Hepatic stellate cell (primary cell): ENCODE data around the gene PBX1.
"Not testable (repeated sequence)": the region's sequence is repeated elsewhere in the genome, so short reads cannot be mapped to it uniquely, and the experiment has no call there.

Source experiments
- DNase-seq: peaks from one replicate; pipeline ENCODE4 v3.0.0; 2011; ENCODE audit warnings: low spot score

PBX1 gene

DNA sequence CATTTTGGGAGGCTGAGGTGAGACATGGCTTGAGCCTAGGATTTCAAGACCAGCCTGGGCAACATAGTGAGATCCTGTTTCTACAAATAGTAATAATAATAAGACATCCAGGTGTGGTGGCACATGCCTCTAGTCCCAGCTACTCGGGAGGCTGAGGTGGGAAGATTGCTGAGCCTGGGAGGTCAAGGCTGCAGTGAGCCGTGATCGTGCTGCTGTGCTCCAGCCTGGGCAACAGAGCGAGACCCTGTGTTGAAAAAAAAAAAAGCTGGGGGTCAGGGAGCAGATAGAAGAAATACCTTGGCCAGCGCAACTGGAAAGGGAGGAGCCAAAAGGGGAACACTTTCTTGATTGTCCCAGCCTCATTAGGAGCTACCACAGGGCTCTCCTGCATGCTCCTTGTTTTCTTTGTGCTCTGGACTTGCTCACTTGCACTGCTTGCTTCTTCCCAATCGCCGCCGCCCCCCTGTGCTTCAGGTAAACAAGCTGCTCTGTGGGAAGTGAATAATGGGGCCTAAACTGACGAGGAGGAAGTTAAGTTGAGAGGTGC, 31.1 kb downstream of the PBX1 start:
- DNase-seq, result no peak

DNA sequence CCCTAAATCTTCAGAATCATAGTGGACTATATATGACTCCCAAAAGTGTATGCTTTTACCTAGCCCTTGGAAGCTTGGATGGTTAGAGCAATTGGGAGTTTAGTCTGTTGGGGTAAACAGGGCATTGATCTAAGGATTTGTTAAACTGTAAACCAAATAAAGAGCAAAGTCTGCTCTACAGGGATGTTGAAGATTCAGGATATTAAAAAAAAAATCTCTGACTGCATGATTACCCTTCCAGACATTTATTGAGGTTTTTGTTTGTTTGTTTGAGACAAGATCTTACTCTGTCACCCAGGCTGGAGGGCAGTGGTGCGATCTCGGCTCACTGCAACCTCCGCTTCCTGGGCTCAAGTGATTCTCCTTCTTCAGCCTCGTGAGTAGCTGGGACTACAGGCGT, 31.6 kb downstream of the PBX1 start:
- no peak for DNase-seq

- no peak for DNase-seq
These were observed 32.9 kb downstream of the PBX1 start for GRCh38 chr1:164591858-164592257.

- DNase-seq, result no peak
These were observed 33.6 kb downstream of the PBX1 start for GRCh38 chr1:164592634-164593033.

DNA sequence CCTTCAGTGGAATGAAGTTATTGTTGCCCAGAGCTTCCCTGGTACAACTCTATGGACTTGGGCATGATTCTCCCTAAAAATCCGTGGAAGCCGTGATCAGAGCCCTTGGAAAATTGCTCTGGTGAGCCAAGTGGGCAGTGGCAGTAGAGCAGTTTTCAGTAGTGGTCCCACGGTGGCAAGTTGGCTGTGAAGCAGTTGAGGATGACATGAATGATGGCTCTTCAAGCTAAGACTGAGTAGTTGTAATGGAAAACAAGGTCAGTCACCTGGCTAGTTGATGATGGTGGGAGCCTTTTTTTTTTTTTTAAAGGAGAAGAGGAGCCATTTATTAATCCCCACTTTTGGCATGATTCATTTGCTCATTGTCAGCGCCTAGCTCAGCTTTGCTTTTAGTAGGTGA, 36.2 kb downstream of the PBX1 start:
- DNase-seq, result no peak

DNA sequence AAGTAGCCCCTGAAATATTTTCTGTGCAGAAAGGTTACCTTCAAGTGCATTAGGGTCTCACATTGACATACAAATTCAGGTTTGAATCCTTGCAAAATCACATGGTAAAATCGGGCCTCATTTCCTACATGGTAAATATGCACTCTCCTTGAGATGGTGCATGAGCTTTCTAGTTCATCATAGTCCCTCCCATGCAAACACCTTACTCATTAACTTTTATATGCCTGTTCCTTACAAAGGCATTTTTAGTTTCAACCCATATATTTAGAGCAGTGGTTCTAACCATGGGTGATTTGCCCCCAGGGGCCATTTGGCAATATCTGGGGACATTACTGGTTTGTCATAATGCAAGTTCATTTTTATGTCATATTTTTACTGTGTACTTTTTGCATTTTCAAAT, 37.2 kb downstream of the PBX1 start:
- DNase-seq, result no peak

GRCh38 chr1:164598719-164599118, 39.7 kb downstream of the PBX1 start:
- no peak for DNase-seq

- DNase-seq, result no peak
These were observed 40.3 kb downstream of the PBX1 start for GRCh38 chr1:164599272-164599671.

GRCh38 chr1:164601399-164602100, 42.6 kb downstream of the PBX1 start:
- no peak for DNase-seq

- no peak for DNase-seq
These were observed 43.1 kb downstream of the PBX1 start for GRCh38 chr1:164602101-164602422.

GRCh38 chr1:164602480-164603093, 43.6 kb downstream of the PBX1 start:
- DNase-seq, result no peak

- not testable (repeated sequence) for DNase-seq
These were observed 44.8 kb downstream of the PBX1 start for GRCh38 chr1:164603805-164604204.

DNA sequence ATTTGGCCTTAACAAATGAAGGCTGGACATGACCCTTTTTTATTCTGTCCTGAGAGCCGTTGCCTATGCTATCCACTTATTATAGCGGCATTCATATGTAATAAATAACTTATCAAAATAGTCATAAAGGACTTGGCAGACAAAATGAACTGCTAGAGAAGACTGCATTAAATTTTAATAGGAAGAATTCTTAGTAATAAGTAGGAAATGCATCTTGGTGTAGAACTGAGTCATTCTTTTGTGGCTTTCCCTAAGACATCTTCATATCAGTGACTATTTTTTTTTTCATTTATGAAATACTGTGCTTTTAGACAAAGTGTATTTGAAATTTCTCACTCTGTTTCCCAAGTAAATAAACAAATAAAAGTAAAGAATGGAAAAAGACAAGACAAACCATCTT, 45.6 kb downstream of the PBX1 start:
- no peak for DNase-seq

GRCh38 chr1:164605254-164606091, 46.5 kb downstream of the PBX1 start:
- DNase-seq, result no peak

DNA sequence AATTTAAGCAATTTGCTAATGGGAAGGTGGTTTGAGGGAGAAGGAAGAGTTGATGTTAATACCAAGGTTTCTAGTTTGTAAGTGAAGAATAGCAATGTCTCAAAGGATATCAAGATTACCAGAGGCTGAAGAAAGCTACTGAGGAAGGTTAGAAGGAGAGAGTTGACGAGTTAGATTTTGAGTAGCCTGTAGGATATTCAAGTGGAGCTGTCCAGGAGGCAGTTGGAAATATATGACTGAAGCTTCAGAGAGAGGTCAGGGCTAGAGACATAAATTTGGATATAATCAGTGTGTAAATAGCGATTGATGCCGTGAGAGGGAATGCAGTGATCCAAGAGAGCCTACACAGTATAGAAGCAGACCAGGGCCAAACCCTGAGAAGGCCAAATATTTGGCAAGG, 48.4 kb downstream of the PBX1 start:
- no peak for DNase-seq

DNA sequence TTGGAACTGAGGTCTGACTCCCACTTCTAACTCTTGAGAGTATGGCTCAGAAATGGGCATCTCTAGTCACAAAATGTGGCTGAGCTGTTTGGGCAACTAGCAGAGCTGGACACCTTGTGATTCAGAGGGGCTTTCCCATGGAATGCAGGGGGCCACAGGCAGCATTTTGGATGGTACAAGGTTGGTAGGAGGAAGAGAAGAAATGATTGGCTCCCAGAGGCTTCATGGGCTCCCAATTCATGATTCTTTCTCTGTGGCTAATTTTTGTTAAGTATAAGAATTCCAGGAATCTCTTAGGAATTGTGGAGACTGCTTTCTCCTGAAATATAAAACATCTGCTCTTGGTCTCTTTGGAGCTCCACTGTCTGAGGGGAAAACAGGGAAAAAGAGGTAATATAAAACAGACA, 49.7 kb downstream of the PBX1 start:
- DNase-seq, result peak; percentile 51

- no peak for DNase-seq
These were observed 50.1 kb downstream of the PBX1 start for GRCh38 chr1:164609089-164609488.

- DNase-seq, result no peak
These were observed 51.7 kb downstream of the PBX1 start for GRCh38 chr1:164610538-164611222.

- peak; percentile 26 for DNase-seq
These were observed 53.0 kb downstream of the PBX1 start for GRCh38 chr1:164611754-164612642.

DNA sequence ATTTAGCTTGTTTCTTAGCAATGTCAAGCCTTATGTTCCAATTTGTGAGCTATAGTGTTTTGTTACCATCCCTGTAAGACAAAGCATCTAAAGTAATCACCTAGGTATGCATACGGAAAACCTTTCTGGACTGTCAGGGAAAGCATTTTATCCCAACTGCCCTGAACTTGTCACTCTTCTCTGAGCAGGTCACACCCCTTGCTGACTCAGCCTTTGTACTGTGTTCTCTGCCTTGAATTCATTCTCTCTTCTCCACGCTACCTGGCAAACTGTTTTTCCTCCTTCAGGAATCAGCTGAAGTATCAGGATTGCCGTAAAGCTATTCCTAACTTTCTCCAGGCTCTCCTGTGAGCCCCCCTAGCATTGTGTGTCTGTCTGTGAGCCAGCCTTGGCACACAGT, 54.2 kb downstream of the PBX1 start:
- no peak for DNase-seq

- no peak for DNase-seq
These were observed 55.3 kb downstream of the PBX1 start for GRCh38 chr1:164614316-164614715.
